Effector CD8-positive, alpha-beta T cell (primary cell): ENCODE data around the gene TTC28.
"Not testable (repeated sequence)": the region's sequence is repeated elsewhere in the genome, so short reads cannot be mapped to it uniquely, and the experiment has no call there.

Experiments
- DNase-seq: peaks from one replicate; lab custom pipeline; 2025; lab: John Stamatoyannopoulos, UW

The TTC28 gene

GRCh38 chr22:28183078-28183860 is 496.4 kb downstream of the TTC28 start:
- DNase-seq, result no peak

GRCh38 chr22:28180804-28181731 is 498.6 kb downstream of the TTC28 start:
- no peak for DNase-seq

- DNase-seq, result no peak
These were observed 500.2 kb downstream of the TTC28 start for GRCh38 chr22:28179392-28179791.

- DNase-seq, result no peak
These were observed 503.7 kb downstream of the TTC28 start for GRCh38 chr22:28175730-28176492.

- DNase-seq, result no peak
These were observed 505.1 kb downstream of the TTC28 start for GRCh38 chr22:28174509-28174908.

GRCh38 chr22:28172892-28173670 is 506.6 kb downstream of the TTC28 start:
- no peak for DNase-seq

- no peak for DNase-seq
These were observed 507.9 kb downstream of the TTC28 start for GRCh38 chr22:28171712-28172111.

- no peak for DNase-seq
These were observed 508.5 kb downstream of the TTC28 start for GRCh38 chr22:28171115-28171514.

- DNase-seq, result not testable (repeated sequence)
These were observed 510.3 kb downstream of the TTC28 start for GRCh38 chr22:28169314-28169713.

- no peak for DNase-seq
These were observed 523.8 kb downstream of the TTC28 start for GRCh38 chr22:28155808-28156207.

- no peak for DNase-seq
These were observed 524.8 kb downstream of the TTC28 start for GRCh38 chr22:28154861-28155260.

GRCh38 chr22:28151151-28151816 is 528.4 kb downstream of the TTC28 start:
- DNase-seq, result no peak

- no peak for DNase-seq
These were observed 530.7 kb downstream of the TTC28 start for GRCh38 chr22:28148816-28149465.

GRCh38 chr22:28147401-28147800 is 532.2 kb downstream of the TTC28 start:
- DNase-seq, result no peak

GRCh38 chr22:28146401-28147314 is 533.0 kb downstream of the TTC28 start:
- no peak for DNase-seq

- DNase-seq, result no peak
These were observed 535.5 kb downstream of the TTC28 start for GRCh38 chr22:28143961-28144745.

GRCh38 chr22:28143241-28143865 is 536.3 kb downstream of the TTC28 start:
- no peak for DNase-seq
